GM20000 (cell line): Measurements from ENCODE around the gene MBOAT2.
A peak's percentile ranks its signal among the peaks of the same experiment; 100 is the strongest.

Experiments used
- DNase-seq: peaks from one replicate; pipeline ENCODE4 v3.0.0; 2012; ENCODE audit warnings: low spot score
- TF ChIP-seq, protein P1 (sequence below): IDR thresholded peaks from 2 replicates; pipeline ENCODE4 v1.5.1; 2012; ENCODE audit warnings: mild to moderate bottlenecking, control low read depth; ENCODE audit errors: extremely low read depth, missing control alignments

MBOAT2 gene

GRCh38 chr2:8840475-8841091 is 162.9 kb downstream of the MBOAT2 start:
- DNase-seq: no peak
- TF ChIP-seq, protein P1, sequence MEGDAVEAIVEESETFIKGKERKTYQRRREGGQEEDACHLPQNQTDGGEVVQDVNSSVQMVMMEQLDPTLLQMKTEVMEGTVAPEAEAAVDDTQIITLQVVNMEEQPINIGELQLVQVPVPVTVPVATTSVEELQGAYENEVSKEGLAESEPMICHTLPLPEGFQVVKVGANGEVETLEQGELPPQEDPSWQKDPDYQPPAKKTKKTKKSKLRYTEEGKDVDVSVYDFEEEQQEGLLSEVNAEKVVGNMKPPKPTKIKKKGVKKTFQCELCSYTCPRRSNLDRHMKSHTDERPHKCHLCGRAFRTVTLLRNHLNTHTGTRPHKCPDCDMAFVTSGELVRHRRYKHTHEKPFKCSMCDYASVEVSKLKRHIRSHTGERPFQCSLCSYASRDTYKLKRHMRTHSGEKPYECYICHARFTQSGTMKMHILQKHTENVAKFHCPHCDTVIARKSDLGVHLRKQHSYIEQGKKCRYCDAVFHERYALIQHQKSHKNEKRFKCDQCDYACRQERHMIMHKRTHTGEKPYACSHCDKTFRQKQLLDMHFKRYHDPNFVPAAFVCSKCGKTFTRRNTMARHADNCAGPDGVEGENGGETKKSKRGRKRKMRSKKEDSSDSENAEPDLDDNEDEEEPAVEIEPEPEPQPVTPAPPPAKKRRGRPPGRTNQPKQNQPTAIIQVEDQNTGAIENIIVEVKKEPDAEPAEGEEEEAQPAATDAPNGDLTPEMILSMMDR: no peak

- TF ChIP-seq, protein P1: no peak
Observed at GRCh38 chr2:8839189-8839965, 164.1 kb downstream of the MBOAT2 start.

GRCh38 chr2:8837795-8838140 is 165.7 kb downstream of the MBOAT2 start:
- DNase-seq: no peak
- TF ChIP-seq, protein P1: no peak

More at GRCh38 chr2:8839189-8839965, 164.1 kb downstream of the MBOAT2 start:
- DNase-seq: no peak

- TF ChIP-seq, protein P1: no peak
- peak; percentile 99 for DNase-seq
Observed at GRCh38 chr2:8836971-8837794, 166.3 kb downstream of the MBOAT2 start, which contains the start of gene KIDINS220. TSS of gene KIDINS220 (minus strand) at chr2:8837613. CDS start at chr2:8827093, 10,520 bp downstream.

DNA sequence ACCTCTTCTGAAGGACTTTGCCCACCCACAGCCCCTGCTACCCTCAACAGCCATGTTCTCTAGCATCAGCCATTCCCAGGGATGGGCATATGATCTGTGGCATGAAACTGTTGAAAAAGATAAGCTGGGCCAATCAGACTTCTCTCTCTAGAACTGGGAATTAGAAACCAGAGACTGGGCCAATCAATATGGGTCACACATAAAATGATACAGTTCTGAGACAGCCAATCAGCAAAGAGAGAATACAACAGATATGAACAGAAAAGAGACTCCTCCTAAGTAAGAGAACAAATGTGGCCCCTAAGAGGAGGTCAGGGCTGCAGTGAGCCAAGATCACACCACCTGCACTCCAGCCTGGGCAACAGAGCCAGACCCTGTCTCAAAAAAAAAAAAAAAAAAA is 168.2 kb downstream of the MBOAT2 start:
- TF ChIP-seq, protein P1: no peak
- no peak for DNase-seq

DNA sequence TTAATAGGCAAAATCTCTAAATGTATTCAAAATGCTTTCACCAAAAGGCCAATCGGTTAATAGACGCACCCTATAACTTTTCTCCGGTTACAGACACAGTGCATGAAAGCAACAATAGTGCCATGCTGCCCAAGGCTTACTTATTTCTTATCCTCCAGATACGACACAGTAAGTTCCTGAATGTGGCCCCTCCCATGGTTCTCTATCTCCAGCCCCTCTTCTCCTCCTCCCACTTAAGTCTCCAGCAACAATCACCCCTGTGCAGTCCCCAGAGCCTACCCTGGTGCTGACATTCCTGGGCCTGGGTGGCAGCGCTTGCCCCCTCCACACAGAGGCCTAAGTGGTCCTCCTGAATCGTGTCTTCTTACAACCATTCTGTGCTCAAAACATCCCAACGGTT is 169.6 kb downstream of the MBOAT2 start:
- no peak for DNase-seq
- TF ChIP-seq, protein P1: no peak
